Activated T-helper 1 cell treated with anti-CD3 and anti-CD28 coated beads, Interleukin-12 subunit alpha, Interleukin-12 subunit beta, Interleukin-2, Interleukin-4 antibody, amounts not matched to agents 30 ng/mL and 10 ng/mL and 1 ng/mL, durations not matched to agents 14 hours and 24 hours and 36 hours (primary cell): Measurements from ENCODE around the gene TRPC6. TPM values are rescaled to one million over a fixed set of nuclear protein-coding genes. Genes with fewer than 3 reads are reported as not detected.

ENCODE experiments used
- DNase-seq: peaks from one replicate; pipeline ENCODE4 v3.0.0; 2021; ENCODE audit warnings: low spot score
- H3K27ac Mint-ChIP-seq: one replicate; pipeline ENCODE4 v1.8.0; 2021; ENCODE audit warnings: mild to moderate bottlenecking, mixed read lengths
- H3K27me3 Mint-ChIP-seq: one replicate; pipeline ENCODE4 v1.8.0; 2022; ENCODE audit warnings: mild to moderate bottlenecking, moderate library complexity, mixed read lengths; ENCODE audit not compliant: insufficient read depth
- H3K36me3 Mint-ChIP-seq: one replicate; pipeline ENCODE4 v1.8.0; 2021; ENCODE audit warnings: low read depth, mixed read lengths
- H3K4me1 Mint-ChIP-seq: one replicate; pipeline ENCODE4 v1.8.0; 2021; ENCODE audit warnings: low read depth, mixed read lengths
- H3K4me3 Mint-ChIP-seq: one replicate; pipeline ENCODE4 v1.8.0; 2021; ENCODE audit warnings: mild to moderate bottlenecking, moderate library complexity, mixed read lengths
- H3K9me3 Mint-ChIP-seq: one replicate; pipeline ENCODE4 v1.8.0; 2021; ENCODE audit warnings: mixed read lengths
- intact Hi-C: fragments of 100-400 bp; cut with micrococcal nuclease; formaldehyde crosslinking; loops from one replicate; pipeline ENCODE4 v1.15.1; 2024
- total RNA-seq: library from RNA; stranded (reverse); gene quantifications from 2 replicates; pipeline ENCODE4 v1.2.3, GENCODE V29; 2022

The TRPC6 gene
- total RNA-seq, result not detected in 2 replicates

DNA sequence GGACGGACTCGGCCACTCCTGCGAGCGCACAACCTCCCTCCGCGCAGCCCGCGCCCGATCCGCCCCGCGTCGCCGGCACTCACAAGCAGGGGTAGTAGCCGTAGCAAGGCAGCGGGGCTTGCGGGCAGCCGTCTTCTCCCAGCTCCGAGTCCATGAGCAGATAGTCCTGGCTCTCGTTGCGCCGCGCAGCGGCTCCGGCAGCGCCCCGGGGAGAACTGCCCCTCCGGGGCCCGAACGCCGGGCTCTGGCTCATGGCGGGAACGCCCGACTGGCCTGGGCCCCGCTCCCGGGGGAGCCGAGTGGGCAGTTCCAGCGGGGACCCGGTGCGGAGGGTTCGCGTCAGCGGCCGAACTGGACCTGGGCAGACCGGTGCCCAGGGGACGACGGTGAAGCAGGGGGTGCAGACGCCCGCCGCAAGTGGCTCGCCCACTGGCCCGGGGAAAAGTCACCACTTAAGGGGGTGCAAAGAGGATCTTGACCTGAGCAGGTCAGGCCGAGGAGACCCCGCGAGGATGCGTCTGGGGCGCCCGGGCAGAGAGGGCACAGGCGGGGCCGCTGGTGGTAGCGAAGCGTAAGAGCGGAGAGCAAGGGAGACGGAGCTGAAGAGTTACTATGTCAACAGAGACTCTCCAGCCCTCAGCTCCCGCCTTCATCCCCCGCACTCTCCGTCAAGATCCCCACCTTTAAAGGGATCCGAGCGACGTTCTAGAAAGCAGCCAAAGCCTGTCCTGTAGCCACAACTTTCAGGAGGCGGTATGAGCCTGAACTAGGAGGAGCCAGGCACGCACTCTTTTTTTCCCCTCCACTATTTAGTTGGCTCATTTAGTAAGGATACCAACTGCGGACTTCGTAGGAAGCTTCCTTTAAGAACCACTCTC is at the start of gene TRPC6:
Gene TRPC6 (minus strand): TSS at position 757 of the 878 bp plus-strand sequence. CDS start 504 bp downstream, at position 253.
- intact Hi-C loops, result no loop called here
- H3K27me3 Mint-ChIP-seq, result peaks cover 17% of the 10 kb centered on the region
- H3K27ac Mint-ChIP-seq, result no peak within 1 kb of the TSS
- H3K9me3 Mint-ChIP-seq, result no peaks in the 10 kb centered on the region
- no peak within 1 kb of the TSS for H3K4me3 Mint-ChIP-seq
- H3K36me3 Mint-ChIP-seq, result no peaks in the 10 kb centered on the region
- no peak for DNase-seq
- H3K4me1 Mint-ChIP-seq, result no peaks in the 10 kb centered on the region

- DNase-seq, result no peak
- Mint-ChIP-seq H3K9me3 (no peaks in the 10 kb centered on the region), H3K27me3 (no peaks in the 10 kb centered on the region), H3K4me1 (no peaks in the 10 kb centered on the region), H3K4me3 (no peak overlapping the region), H3K36me3 (no peaks in the 10 kb centered on the region), H3K27ac (no peak overlapping the region)
- intact Hi-C loops, result no loop called here
Observed at GRCh38 chr11:101620026-101620425, 36.2 kb upstream of the TRPC6 start.

DNA sequence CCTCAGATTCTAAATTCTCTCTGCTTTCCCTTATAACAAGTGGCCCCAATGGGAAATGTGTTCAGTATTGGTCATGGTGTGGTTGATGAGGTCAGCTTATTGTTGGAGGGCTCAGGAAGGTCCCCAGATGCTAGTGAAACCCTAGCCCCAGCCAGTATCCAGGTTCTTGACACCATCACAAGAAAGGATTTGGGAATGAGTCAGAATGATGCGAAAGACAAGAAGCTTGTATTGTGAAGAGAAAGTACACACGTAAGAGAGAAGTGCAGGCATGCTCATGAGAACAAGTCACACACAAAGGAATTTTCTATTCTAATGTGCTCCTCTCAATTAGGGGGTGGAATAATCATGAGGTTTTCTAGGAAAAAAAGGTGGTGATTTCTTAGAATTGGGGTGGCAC is 34.9 kb upstream of the TRPC6 start:
- Mint-ChIP-seq H3K4me1 (no peaks in the 10 kb centered on the region), H3K27me3 (no peaks in the 10 kb centered on the region), H3K27ac (no peak overlapping the region), H3K4me3 (no peak overlapping the region), H3K9me3 (no peaks in the 10 kb centered on the region), H3K36me3 (no peaks in the 10 kb centered on the region)
- intact Hi-C loops, result no loop called here
- DNase-seq, result no peak

DNA sequence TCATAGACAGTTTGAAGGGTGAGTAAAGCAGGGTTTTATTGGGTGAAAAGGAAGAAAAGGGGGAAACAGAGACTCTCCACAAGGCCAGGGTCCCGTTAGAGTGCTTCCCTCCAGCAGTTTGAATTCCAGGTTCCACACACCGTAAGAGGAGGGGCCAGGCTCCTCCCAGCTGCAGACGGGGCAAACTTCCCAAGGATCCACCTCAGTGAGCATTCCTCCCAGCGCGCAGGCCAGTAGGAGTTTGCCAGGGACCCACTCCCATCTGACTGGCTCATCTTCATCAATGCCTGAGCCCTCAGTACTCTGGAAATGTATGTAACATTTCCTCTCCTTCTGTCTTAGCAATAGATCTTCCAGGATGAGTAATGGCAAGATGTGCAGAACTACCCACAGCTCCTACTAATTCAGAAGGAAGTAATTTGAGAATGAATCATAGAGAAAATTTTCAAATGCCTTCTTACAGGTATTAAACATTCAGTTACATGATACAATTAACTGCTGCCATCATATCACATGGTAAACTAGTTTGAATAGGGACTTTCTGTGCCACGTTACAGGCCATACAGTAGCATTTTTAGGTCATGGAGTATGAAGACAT is 34.0 kb upstream of the TRPC6 start:
- intact Hi-C loops, result no loop called here
- H3K9me3 Mint-ChIP-seq, result no peaks in the 10 kb centered on the region
- H3K4me3 Mint-ChIP-seq, result no peak overlapping the region
- DNase-seq, result no peak
- H3K4me1 Mint-ChIP-seq, result no peaks in the 10 kb centered on the region
- no peaks in the 10 kb centered on the region for H3K27me3 Mint-ChIP-seq
- no peak overlapping the region for H3K27ac Mint-ChIP-seq
- no peaks in the 10 kb centered on the region for H3K36me3 Mint-ChIP-seq

- no peak overlapping the region for H3K27ac Mint-ChIP-seq
- intact Hi-C loops, result no loop called here
- H3K4me3 Mint-ChIP-seq, result no peak overlapping the region
- H3K9me3 Mint-ChIP-seq, result no peaks in the 10 kb centered on the region
- no peak for DNase-seq
- no peaks in the 10 kb centered on the region for H3K27me3 Mint-ChIP-seq
- no peaks in the 10 kb centered on the region for H3K4me1 Mint-ChIP-seq
- no peaks in the 10 kb centered on the region for H3K36me3 Mint-ChIP-seq
Observed at GRCh38 chr11:101612481-101612880, 28.7 kb upstream of the TRPC6 start.

- Mint-ChIP-seq H3K27me3 (no peaks in the 10 kb centered on the region), H3K9me3 (no peaks in the 10 kb centered on the region), H3K36me3 (no peaks in the 10 kb centered on the region), H3K4me1 (no peaks in the 10 kb centered on the region), H3K27ac (no peak overlapping the region), H3K4me3 (no peak overlapping the region)
- intact Hi-C loops, result no loop called here
- DNase-seq, result no peak
Observed at GRCh38 chr11:101600924-101601323, 17.1 kb upstream of the TRPC6 start.

GRCh38 chr11:101586965-101587364 is 3.2 kb upstream of the TRPC6 start:
- H3K36me3 Mint-ChIP-seq, result no peaks in the 10 kb centered on the region
- DNase-seq, result no peak
- H3K27ac Mint-ChIP-seq, result no peak overlapping the region
- H3K27me3 Mint-ChIP-seq, result peaks cover 15% of the 10 kb centered on the region
- no peaks in the 10 kb centered on the region for H3K4me1 Mint-ChIP-seq
- H3K9me3 Mint-ChIP-seq, result no peaks in the 10 kb centered on the region
- H3K4me3 Mint-ChIP-seq, result no peak overlapping the region
- intact Hi-C loops, result no loop called here

GRCh38 chr11:101584655-101585054 is 848 bp upstream of the TRPC6 start:
- no peak overlapping the region for H3K27ac Mint-ChIP-seq
- no peaks in the 10 kb centered on the region for H3K36me3 Mint-ChIP-seq
- H3K27me3 Mint-ChIP-seq, result peaks cover 17% of the 10 kb centered on the region
- no peaks in the 10 kb centered on the region for H3K4me1 Mint-ChIP-seq
- DNase-seq, result no peak
- H3K9me3 Mint-ChIP-seq, result no peaks in the 10 kb centered on the region
- intact Hi-C loops, result no loop called here
- no peak overlapping the region for H3K4me3 Mint-ChIP-seq

- intact Hi-C loops, result no loop called here
- DNase-seq, result no peak
- no peak overlapping the region for H3K27ac Mint-ChIP-seq
- no peaks in the 10 kb centered on the region for H3K36me3 Mint-ChIP-seq
- H3K4me1 Mint-ChIP-seq, result no peaks in the 10 kb centered on the region
- peaks cover 17% of the 10 kb centered on the region for H3K27me3 Mint-ChIP-seq
- no peak overlapping the region for H3K4me3 Mint-ChIP-seq
- no peaks in the 10 kb centered on the region for H3K9me3 Mint-ChIP-seq
Observed at GRCh38 chr11:101584129-101584515, 315 bp upstream of the TRPC6 start.

- H3K4me1 Mint-ChIP-seq, result no peaks in the 10 kb centered on the region
- H3K27me3 Mint-ChIP-seq, result peaks cover 17% of the 10 kb centered on the region
- H3K9me3 Mint-ChIP-seq, result no peaks in the 10 kb centered on the region
- no peak for DNase-seq
- no peaks in the 10 kb centered on the region for H3K36me3 Mint-ChIP-seq
- intact Hi-C loops, result no loop called here
- H3K4me3 Mint-ChIP-seq, result no peak overlapping the region
- no peak overlapping the region for H3K27ac Mint-ChIP-seq
Observed at GRCh38 chr11:101582989-101583250, 887 bp downstream of the TRPC6 start.

DNA sequence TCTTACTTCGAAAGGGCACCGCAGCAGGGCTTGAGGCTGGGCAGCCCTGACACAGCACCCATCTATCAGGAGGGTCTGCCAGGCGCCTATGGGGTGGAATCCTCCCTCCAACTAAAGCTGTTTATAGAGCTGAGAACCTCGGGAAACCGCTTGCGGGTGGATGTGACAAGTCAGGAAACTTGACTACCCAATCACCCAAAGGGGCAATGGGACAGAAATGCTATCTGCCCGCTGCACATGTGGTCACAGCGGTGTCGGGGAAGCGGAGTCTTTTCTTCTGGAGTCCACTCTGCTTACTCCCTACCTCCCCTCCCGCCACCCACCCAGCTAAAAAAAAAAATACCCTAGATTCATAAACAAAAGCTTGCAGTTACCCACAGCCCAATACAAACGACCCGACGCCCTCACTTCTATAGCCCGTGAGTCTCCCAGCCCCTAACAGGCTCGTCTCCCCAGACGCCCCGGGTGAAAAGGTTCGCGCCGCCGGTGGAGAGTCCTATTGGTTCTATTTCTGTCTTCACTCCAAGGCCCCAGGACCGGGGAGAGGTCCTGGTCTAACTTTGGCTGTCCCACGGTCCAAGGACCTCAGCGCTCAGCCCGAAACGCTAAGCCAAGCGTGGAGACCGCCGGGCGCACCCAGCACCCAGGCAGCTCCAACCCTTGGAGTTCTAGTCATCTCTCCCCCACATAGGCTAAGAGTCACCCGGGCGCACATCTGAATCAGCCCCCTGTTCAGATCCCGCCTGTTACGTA is 1.4 kb downstream of the TRPC6 start:
- no peak for DNase-seq
- H3K27me3 Mint-ChIP-seq, result peaks cover 17% of the 10 kb centered on the region

GRCh38 chr11:101577461-101577860 is 6.3 kb downstream of the TRPC6 start:
- Mint-ChIP-seq H3K4me3 (no peak overlapping the region), H3K27ac (no peak overlapping the region), H3K27me3 (peaks cover 4% of the 10 kb centered on the region), H3K36me3 (no peaks in the 10 kb centered on the region), H3K9me3 (no peaks in the 10 kb centered on the region), H3K4me1 (no peaks in the 10 kb centered on the region)
- intact Hi-C loops, result no loop called here
- DNase-seq, result no peak

More for the DNA sequence above, 1.4 kb downstream of the TRPC6 start:
- Mint-ChIP-seq H3K4me3 (no peak overlapping the region), H3K4me1 (no peaks in the 10 kb centered on the region), H3K27ac (no peak overlapping the region), H3K9me3 (no peaks in the 10 kb centered on the region), H3K36me3 (no peaks in the 10 kb centered on the region)
- intact Hi-C loops, result no loop called here

GRCh38 chr11:101576456-101576855 is 7.4 kb downstream of the TRPC6 start:
- H3K4me1 Mint-ChIP-seq, result no peaks in the 10 kb centered on the region
- no peaks in the 10 kb centered on the region for H3K27me3 Mint-ChIP-seq
- H3K36me3 Mint-ChIP-seq, result no peaks in the 10 kb centered on the region
- H3K27ac Mint-ChIP-seq, result no peak overlapping the region
- H3K4me3 Mint-ChIP-seq, result no peak overlapping the region
- intact Hi-C loops, result no loop called here
- DNase-seq, result no peak
- H3K9me3 Mint-ChIP-seq, result no peaks in the 10 kb centered on the region
